ENCODE results near the gene PI16. TPM values are rescaled to one million over a fixed set of nuclear protein-coding genes. Genes with fewer than 3 reads are reported as not detected.

PI16 gene
- total RNA-seq, 2 donors from 2014 or later: 1.2 to 2.6 TPM

GRCh38 chr6:36971921-36972673 is 17.6 kb downstream of the PI16 start:
- Histone ChIP-seq H3K27ac (no peak overlapping the region), H3K36me3 (peaks cover 40% of the 10 kb centered on the region), H3K4me3 (no peak overlapping the region), H3K4me1 (no peaks in the 10 kb centered on the region), H3K27me3 (no peaks in the 10 kb centered on the region), H3K9ac (ENCODE audit: low read depth in 2 of 2, low read length in 2 of 2) (no peak overlapping the region), H3K9me3 (no peaks in the 10 kb centered on the region)
- no peak for DNase-seq
- TF ChIP-seq CTCF (IDR thresholded peaks at IDR 0.05): no peak
- intact Hi-C loops (cut with DNase I): no loop called here

GRCh38 chr6:36973190-36973589 is 18.7 kb downstream of the PI16 start:
- no peak for TF ChIP-seq CTCF (IDR thresholded peaks at IDR 0.05)
- no peak for DNase-seq
- H3K27ac ChIP-seq: no peak overlapping the region
- no peak overlapping the region for H3K4me3 ChIP-seq
- H3K27me3 ChIP-seq: no peaks in the 10 kb centered on the region
- H3K9me3 ChIP-seq: no peaks in the 10 kb centered on the region
- peaks cover 51% of the 10 kb centered on the region for H3K36me3 ChIP-seq
- H3K9ac ChIP-seq (ENCODE audit: low read depth in 2 of 2, low read length in 2 of 2): no peak overlapping the region
- H3K4me1 ChIP-seq: no peaks in the 10 kb centered on the region
- intact Hi-C loops (cut with DNase I): no loop called here

- TF ChIP-seq CTCF (IDR thresholded peaks at IDR 0.05): no peak
- Histone ChIP-seq H3K4me3 (no peak overlapping the region), H3K36me3 (peaks cover 53% of the 10 kb centered on the region), H3K9me3 (no peaks in the 10 kb centered on the region), H3K4me1 (no peaks in the 10 kb centered on the region), H3K27me3 (no peaks in the 10 kb centered on the region), H3K9ac (ENCODE audit: low read depth in 2 of 2, low read length in 2 of 2) (no peak overlapping the region), H3K27ac (no peak overlapping the region)
- DNase-seq: no peak
- intact Hi-C loops (cut with DNase I): no loop called here
Measured at GRCh38 chr6:36973647-36974046, 19.1 kb downstream of the PI16 start.

GRCh38 chr6:36975231-36976006 is 20.9 kb downstream of the PI16 start:
- Histone ChIP-seq H3K36me3 (peaks cover 47% of the 10 kb centered on the region), H3K9ac (ENCODE audit: low read depth in 2 of 2, low read length in 2 of 2) (no peak overlapping the region), H3K9me3 (no peaks in the 10 kb centered on the region), H3K27me3 (no peaks in the 10 kb centered on the region), H3K27ac (no peak overlapping the region), H3K4me3 (no peak overlapping the region), H3K4me1 (no peaks in the 10 kb centered on the region)
- DNase-seq: no peak
- intact Hi-C loops (cut with DNase I): loop anchor here (5.0 kb wide), 1 partner anchor 78 kb away; no protein-coding TSS in a partner anchor
- TF ChIP-seq CTCF (IDR thresholded peaks at IDR 0.05): no peak

- Histone ChIP-seq H3K4me1 (no peaks in the 10 kb centered on the region), H3K9me3 (no peaks in the 10 kb centered on the region), H3K36me3 (peaks cover 46% of the 10 kb centered on the region), H3K27me3 (no peaks in the 10 kb centered on the region), H3K4me3 (no peak overlapping the region), H3K9ac (ENCODE audit: low read depth in 2 of 2, low read length in 2 of 2) (no peak overlapping the region), H3K27ac (no peak overlapping the region)
- DNase-seq: no peak
- no peak for TF ChIP-seq CTCF (IDR thresholded peaks at IDR 0.05)
- intact Hi-C loops (cut with DNase I): loop anchor here (5.0 kb wide), 1 partner anchor 79 kb away; no protein-coding TSS in a partner anchor
Measured at GRCh38 chr6:36976007-36976264, 21.4 kb downstream of the PI16 start.
